GM21423 (cell line): Measurements from ENCODE around the gene ART5.
"Not testable (repeated sequence)": the region's sequence is repeated elsewhere in the genome, so short reads cannot be mapped to it uniquely, and the experiment has no call there.

Experiments
- ATAC-seq: cut with Tn5 transposase; IDR thresholded peaks from one replicate; pipeline ENCODE4 v1.9.1; 2021; ENCODE audit warnings: mild to moderate bottlenecking, moderate library complexity; ENCODE audit not compliant: unreplicated experiment

ART5 gene

DNA sequence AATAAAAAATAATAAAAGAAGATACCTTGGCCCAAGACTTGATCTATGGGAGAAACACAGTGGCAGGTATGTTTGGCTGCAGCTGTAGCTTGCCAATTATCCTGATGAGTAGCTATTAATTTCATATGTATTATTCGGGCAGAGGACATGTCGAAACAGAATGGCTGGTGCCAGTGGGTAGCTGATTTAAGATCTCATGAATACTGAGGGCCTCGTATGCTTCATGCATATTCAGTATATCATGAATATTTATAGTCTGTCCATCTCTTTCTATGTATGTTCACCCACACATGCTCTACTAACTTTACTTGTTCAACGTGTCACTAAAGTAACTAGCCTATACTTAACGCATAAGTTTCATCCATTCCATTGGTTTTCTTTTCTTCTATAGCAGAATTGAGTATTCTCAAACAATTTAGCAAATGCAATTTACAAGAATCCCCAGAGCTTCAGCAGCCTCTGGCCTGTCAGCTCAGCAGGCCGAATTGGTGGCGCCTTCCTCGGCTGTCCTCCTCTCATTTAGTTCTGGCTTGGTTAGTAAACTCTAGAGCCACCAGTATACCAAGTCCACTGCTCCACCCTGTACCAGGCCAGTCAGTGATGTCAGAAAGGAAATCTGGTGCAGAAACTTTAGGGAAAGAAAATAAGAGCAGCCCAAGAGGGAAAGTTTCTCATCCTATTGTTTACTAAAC lies 17.9 kb downstream of the ART5 start:
- ATAC-seq = no peak

DNA sequence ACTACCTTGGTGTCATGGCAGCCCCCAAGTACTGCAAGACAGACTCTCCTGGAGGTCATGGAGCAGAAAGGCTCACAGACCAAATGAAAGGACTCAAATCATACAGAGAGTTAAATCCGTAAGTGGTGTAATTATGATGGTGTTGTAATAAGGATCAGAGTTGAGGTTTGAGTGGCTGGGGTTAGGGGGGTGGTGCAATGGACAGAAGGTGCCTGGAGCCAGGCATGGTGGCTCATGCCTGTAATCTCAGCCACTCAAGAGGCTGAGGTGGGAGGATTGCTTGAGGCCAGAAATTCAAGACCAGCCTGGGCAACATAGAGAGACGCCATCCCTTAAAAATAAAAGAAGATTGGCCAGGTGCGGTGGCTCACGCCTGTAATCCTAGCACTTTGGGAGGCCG lies 18.7 kb downstream of the ART5 start:
- ATAC-seq = no peak

DNA sequence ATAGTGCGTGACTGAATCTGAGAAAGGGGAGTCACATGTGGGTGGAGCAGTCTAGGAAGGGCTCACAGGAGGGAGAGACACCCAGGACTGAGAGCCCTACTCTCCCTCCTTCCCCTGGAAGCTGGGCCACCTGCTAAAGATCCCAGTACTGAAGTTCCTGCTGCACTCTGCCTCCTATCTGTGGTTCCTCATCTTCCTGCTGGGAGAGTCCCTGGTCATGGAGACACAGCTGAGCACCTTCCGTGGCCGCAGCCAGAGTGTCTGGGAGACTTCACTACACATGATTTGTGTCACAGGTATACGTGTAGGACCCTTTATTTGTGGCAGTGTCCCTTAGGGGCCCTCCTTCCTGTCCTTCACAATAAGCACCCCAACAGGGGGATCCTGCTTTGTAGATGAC lies 19.3 kb downstream of the ART5 start:
- no peak for ATAC-seq

DNA sequence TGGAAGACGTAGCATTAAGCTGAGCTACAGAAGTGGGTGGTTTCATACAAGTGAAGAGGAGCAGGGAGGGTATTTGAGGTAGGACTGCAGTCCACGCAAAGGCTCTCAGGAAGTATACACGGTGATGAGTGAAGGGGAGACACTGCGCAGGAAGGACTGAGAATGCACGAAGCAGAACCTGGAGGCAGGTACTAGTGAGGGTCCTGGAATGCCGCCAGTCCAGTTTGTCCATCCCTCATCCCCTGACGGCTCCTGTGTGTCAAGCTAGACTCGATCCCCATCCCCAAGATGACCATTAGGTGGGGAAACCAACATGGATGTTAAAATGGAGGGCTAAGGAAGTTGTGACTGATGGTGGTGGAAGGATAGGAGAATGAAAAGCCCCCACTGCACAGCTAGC lies 23.8 kb downstream of the ART5 start:
- ATAC-seq = no peak

GRCh38 chr11:3616721-3617460 lies 24.9 kb downstream of the ART5 start:
- ATAC-seq = no peak

GRCh38 chr11:3615998-3616397 lies 25.8 kb downstream of the ART5 start:
- ATAC-seq = no peak

DNA sequence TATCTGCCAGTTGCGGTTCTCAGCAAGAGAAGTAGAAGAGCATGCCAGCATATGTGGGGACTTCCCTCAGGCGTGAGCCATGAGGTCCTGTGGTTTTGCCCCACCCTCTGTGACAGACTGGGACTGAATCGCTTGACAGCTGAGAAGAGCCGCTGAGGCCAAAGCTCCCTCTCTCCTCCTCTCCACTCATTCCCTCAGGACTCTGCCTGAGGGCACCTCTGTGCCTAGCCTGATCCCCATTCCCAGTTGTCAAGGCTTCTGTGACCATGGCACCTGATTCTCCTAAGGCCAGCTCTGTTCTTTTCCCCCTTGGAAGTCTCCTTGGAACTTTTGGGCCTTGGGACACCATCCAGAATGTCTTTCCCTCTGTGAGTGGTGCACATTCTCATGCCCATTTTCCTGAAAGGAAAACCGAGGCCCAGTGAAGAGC lies 27.0 kb downstream of the ART5 start:
- ATAC-seq = peak; percentile 83

GRCh38 chr11:3613998-3614741 lies 27.6 kb downstream of the ART5 start:
- ATAC-seq = no peak

GRCh38 chr11:3611976-3612678 lies 29.7 kb downstream of the ART5 start:
- ATAC-seq = no peak

GRCh38 chr11:3610846-3611245 lies 30.9 kb downstream of the ART5 start:
- no peak for ATAC-seq

DNA sequence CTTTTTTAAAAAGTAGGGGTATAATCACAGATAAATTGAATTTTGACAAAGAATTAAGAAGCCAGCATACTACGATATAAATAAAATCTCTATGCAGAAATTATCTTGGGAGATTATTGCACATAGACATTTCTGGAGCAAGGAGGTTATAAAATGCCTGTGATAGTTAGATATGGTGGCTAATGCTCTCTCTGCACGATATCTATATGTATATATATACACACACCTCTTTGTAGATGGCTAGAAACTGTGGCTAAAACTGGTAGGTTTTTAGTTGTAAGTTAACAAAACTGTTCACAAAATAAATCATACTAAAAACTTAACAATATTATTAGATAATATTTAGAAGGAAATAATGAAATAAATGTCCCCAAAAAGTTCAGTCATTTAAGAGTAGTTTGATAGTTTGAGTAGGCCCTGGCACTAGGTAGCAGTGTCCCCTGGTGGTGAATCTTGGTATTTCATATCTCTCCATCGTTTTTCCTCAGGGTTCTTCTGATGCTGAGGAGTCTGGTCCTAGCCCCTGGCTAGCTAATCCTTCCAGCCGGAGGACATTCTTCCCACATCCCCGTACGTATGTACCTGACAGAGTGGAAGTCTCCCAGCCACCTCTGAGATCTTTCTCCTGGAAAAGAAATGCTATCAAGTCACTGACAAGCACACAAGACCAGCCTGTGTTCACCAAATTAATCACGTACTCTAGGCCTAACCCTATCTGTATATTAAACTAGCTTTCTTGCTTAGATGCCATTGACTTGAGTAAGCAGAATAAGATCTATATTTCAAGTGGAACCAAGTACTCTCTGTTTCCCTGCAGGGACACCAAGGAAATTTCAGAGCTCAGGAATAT lies 32.2 kb downstream of the ART5 start:
- no peak for ATAC-seq

- ATAC-seq = no peak
Observed at GRCh38 chr11:3605771-3606203, 36.0 kb downstream of the ART5 start.

GRCh38 chr11:3605283-3605662 lies 36.5 kb downstream of the ART5 start:
- ATAC-seq = no peak

DNA sequence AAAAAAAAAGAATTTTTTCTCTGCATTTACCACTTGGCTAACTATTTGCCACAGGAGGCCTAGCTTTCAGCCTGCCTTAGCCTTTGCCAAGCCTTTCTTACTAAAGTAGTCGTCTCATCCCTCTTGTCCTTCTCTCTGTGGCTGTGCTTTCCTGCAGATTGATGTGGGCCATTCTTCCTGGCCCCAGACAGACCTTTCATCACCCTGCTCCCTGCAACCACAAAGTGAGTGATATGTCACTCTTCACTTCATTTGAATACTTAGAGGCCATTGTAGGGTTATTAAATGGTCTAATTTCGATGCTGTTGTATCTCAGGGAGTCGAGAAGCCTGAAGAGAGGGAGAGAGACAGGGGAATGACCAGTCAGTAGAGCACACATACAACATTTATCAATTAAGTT lies 37.6 kb downstream of the ART5 start:
- no peak for ATAC-seq

DNA sequence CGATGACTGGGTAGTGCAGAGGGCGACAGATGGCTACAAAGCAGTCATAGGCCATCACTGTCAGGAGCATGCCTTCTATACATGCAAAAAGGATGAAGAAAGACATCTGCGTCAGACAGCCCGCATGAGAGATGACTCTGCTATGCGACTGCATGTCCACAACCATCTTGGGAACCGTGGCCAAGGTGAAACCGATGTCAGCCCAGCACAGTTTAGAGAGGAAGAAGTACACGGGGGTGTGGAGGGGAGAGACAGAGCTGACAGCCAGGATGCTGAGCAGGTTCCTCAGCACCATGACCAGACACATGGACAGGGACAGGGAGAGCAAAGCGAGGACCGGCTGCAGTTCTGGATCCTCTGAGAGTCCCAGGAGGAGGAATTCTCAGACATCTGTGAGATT lies 41.6 kb downstream of the ART5 start:
- not testable (repeated sequence) for ATAC-seq

DNA sequence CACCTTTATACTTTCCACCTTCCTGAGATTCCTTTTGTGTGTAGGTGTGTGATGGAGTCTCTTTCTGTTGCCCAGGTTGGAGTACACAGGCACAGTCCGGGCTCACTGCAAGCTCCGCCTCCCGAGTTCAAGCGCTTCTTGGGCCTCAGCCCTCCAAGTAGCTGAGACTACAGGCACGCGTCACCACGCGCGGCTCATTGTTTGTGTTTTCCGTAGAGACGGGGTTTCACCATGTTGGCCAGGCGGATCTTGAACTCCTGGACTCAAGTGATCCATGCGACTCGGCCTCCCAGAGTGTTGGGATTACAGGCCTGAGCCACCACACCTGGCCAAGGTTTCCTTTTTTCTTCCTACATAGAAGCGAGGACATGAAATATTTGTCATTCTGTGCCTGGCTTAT lies 44.0 kb downstream of the ART5 start:
- not testable (repeated sequence) for ATAC-seq

- not testable (repeated sequence) for ATAC-seq
Observed at GRCh38 chr11:3591326-3591725, 50.5 kb downstream of the ART5 start.

- ATAC-seq = not testable (repeated sequence)
Observed at GRCh38 chr11:3590193-3590592, 51.6 kb downstream of the ART5 start.

DNA sequence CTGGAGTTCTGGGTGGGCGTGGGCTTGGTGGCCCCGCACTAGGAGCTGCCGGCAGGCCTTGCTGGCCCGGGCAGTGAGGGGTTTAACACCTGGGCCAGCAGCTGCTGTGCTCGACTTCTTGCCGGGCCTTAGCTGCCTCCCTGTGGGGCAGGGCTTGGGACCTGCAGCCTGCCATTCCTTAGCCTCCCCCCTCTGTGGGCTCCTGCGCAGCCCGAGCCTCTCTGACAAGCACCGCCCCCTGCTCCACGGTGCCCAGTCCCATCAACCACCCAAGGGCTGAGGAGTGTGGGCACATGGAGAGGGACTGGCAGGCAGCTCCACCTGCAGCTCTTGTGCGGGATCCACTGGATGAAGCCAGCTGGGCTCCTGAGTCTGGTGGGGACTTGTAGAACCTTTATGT lies 53.0 kb downstream of the ART5 start:
- not testable (repeated sequence) for ATAC-seq
